ENCODE measurements around the gene PLCD3.

DNA sequence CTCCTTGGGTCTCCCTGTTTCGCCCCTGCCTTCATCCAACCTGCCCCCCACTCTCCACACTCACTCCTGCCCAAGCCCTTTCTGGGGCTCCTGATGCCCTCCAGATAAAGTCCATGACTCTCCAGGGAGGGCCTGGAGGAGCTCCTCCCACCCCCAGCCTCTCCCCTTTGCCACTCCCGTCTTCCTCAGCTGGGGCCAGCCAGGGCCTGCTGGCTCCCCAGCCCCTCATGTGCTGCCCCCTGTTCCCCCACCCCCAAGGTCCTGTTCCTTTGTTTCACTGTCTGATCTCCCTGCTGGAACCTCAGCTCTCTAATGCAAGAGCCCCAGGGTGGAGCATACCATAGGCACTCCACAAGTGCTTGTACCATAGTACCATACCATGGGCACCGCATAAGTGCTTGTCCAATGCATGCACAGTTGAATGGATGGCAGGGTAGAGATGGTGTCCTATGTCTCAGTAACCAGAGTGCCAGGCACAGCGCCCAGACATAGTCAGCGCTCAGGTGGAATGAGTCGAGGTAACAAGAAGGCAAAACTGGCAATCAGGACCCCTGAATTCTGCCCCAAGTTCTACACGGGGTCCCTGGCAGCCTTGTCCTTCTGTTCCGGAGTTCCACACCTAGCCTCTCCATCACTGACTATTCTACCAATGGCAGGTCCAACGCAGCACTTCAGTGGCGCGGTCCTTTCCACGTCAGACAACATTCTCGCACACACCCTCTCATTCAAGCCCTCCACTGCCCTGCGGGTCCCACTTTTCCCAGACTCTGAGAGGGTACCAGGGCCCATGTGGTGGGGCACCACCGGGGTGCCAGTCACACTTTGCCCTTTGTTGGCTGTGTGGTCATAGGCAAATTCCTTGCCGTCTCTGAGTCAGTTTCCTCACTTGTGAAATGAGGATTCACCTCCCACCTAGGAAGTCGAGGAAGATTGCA, 1.4 kb downstream of the PLCD3 start:
- TF ChIP-seq EZH2 (IDR thresholded peaks at IDR 0.05; ENCODE audit: low read length, missing control alignments), result no peak
- TF ChIP-seq, protein P1, sequence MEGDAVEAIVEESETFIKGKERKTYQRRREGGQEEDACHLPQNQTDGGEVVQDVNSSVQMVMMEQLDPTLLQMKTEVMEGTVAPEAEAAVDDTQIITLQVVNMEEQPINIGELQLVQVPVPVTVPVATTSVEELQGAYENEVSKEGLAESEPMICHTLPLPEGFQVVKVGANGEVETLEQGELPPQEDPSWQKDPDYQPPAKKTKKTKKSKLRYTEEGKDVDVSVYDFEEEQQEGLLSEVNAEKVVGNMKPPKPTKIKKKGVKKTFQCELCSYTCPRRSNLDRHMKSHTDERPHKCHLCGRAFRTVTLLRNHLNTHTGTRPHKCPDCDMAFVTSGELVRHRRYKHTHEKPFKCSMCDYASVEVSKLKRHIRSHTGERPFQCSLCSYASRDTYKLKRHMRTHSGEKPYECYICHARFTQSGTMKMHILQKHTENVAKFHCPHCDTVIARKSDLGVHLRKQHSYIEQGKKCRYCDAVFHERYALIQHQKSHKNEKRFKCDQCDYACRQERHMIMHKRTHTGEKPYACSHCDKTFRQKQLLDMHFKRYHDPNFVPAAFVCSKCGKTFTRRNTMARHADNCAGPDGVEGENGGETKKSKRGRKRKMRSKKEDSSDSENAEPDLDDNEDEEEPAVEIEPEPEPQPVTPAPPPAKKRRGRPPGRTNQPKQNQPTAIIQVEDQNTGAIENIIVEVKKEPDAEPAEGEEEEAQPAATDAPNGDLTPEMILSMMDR (conservative IDR thresholded peaks at IDR 0.05 in 1 of 2, IDR thresholded peaks at IDR 0.05 in 1 of 2; ENCODE audit: low read depth in 1 of 2, low read length in 2 of 2), result no peak
